Measurements from ENCODE around the gene ZNF487.
"Not testable (repeated sequence)": the region's sequence is repeated elsewhere in the genome, so short reads cannot be mapped to it uniquely, and the experiment has no call there.

Gene ZNF487

GRCh38 chr10:43436291-43437140 lies at the start of gene ZNF487:
ZNF487 (plus strand) TSS chr10:43437111; CDS start chr10:43475814, 38,703 bp downstream.
- DNase-seq (ENCODE audit: low spot score) = peak; percentile 92

- DNase-seq (ENCODE audit: low spot score) = no peak
These were observed 49.3 kb upstream of the ZNF487 start for GRCh38 chr10:43387678-43388032.

GRCh38 chr10:43389867-43390266 lies 47.0 kb upstream of the ZNF487 start:
- no peak for DNase-seq (ENCODE audit: low spot score)

- no peak for DNase-seq (ENCODE audit: low spot score)
These were observed 46.6 kb upstream of the ZNF487 start for GRCh38 chr10:43390333-43390732.

- DNase-seq (ENCODE audit: low spot score) = peak; percentile 85
These were observed 46.2 kb upstream of the ZNF487 start for GRCh38 chr10:43390759-43391158.

GRCh38 chr10:43391496-43391895 lies 45.4 kb upstream of the ZNF487 start:
- no peak for DNase-seq (ENCODE audit: low spot score)

GRCh38 chr10:43392748-43393147 lies 44.2 kb upstream of the ZNF487 start:
- DNase-seq (ENCODE audit: low spot score) = no peak

GRCh38 chr10:43393186-43393585 lies 43.7 kb upstream of the ZNF487 start:
- DNase-seq (ENCODE audit: low spot score) = not testable (repeated sequence)

- no peak for DNase-seq (ENCODE audit: low spot score)
These were observed 43.1 kb upstream of the ZNF487 start for GRCh38 chr10:43393606-43394360.

- no peak for DNase-seq (ENCODE audit: low spot score)
These were observed 42.0 kb upstream of the ZNF487 start for GRCh38 chr10:43394868-43395267.

GRCh38 chr10:43395571-43396060 lies 41.3 kb upstream of the ZNF487 start:
- peak; percentile 62 for DNase-seq (ENCODE audit: low spot score)

GRCh38 chr10:43396061-43396927 lies 40.6 kb upstream of the ZNF487 start:
- peak; percentile 84 for DNase-seq (ENCODE audit: low spot score)

GRCh38 chr10:43396928-43397624 lies 39.8 kb upstream of the ZNF487 start:
- peak; percentile 96 for DNase-seq (ENCODE audit: low spot score)

- DNase-seq (ENCODE audit: low spot score) = no peak
These were observed 38.0 kb upstream of the ZNF487 start for GRCh38 chr10:43398939-43399319.

GRCh38 chr10:43399320-43400310 lies 37.3 kb upstream of the ZNF487 start:
- DNase-seq (ENCODE audit: low spot score) = peak; percentile 87

GRCh38 chr10:43401627-43402026 lies 35.3 kb upstream of the ZNF487 start:
- DNase-seq (ENCODE audit: low spot score) = no peak

- no peak for DNase-seq (ENCODE audit: low spot score)
These were observed 34.7 kb upstream of the ZNF487 start for GRCh38 chr10:43402176-43402575.

GRCh38 chr10:43402880-43403452 lies 33.9 kb upstream of the ZNF487 start:
- DNase-seq (ENCODE audit: low spot score) = no peak

GRCh38 chr10:43403911-43404703 lies 32.8 kb upstream of the ZNF487 start:
- DNase-seq (ENCODE audit: low spot score) = no peak

All from RKO (cell line).